SU-DHL-6 (cell line): ENCODE results near the gene ACTL6B.

Experiments used
- H2AFZ ChIP-seq: fragments of 200-600 bp; sonication (generic); 2 replicates; pipeline ENCODE4 v1.6.1; 2014; ENCODE audit warnings: low read depth, mild to moderate bottlenecking, moderate library complexity, mixed read lengths, antibody characterized with exemption, low read length; ENCODE audit not compliant: severe bottlenecking
- H3F3A ChIP-seq: fragments of 200-600 bp; shearing (Covaris generic); 2 replicates; pipeline ENCODE4 v1.6.0; 2016; ENCODE audit warnings: antibody characterized with exemption, mild to moderate bottlenecking; ENCODE audit not compliant: insufficient read depth
- H3K27ac ChIP-seq: fragments of 200-600 bp; sonication (generic); 2 replicates; pipeline ENCODE4 v1.5.1; 2016; ENCODE audit warnings: low read depth, mild to moderate bottlenecking, low read length, moderate library complexity, mixed read lengths
- H3K27me3 ChIP-seq: fragments of 200-600 bp; sonication (generic), shearing (Covaris generic); 2 replicates; pipeline ENCODE4 v1.6.0; 2014; ENCODE audit warnings: mild to moderate bottlenecking, low read length
- H3K36me3 ChIP-seq: fragments of 200-600 bp; sonication (generic); 2 replicates; pipeline ENCODE4 v1.6.1; 2014; ENCODE audit warnings: mild to moderate bottlenecking, low read length, mixed read lengths
- H3K4me2 ChIP-seq: fragments of 300-600, 200-600 bp; shearing (Covaris generic), sonication (generic); 2 replicates; pipeline ENCODE4 v1.6.0; 2014; ENCODE audit warnings: low read length, low read depth, mild to moderate bottlenecking; ENCODE audit not compliant: poor library complexity, severe bottlenecking
- H3K4me3 ChIP-seq: fragments of 200-600 bp; sonication (generic); 2 replicates; pipeline ENCODE4 v1.5.1; 2014; ENCODE audit warnings: antibody characterized with exemption, low read length, mild to moderate bottlenecking, mixed read lengths; ENCODE audit not compliant: insufficient read depth, poor library complexity, severe bottlenecking
- H3K79me2 ChIP-seq: fragments of 200-600 bp; sonication (generic); 2 replicates; pipeline ENCODE4 v1.6.1; 2014; ENCODE audit warnings: mild to moderate bottlenecking, low read length, moderate library complexity; ENCODE audit not compliant: insufficient read depth
- H3K9ac ChIP-seq: fragments of 200-600 bp; sonication (generic); 2 replicates; pipeline ENCODE4 v1.7.0; 2014; ENCODE audit warnings: mild to moderate bottlenecking, low read length
- H3K9me2 ChIP-seq: fragments of 200-600 bp; sonication (generic); replicated peaks from 2 replicates; pipeline ENCODE4 v1.6.1; 2014; ENCODE audit warnings: low read length; ENCODE audit not compliant: insufficient read depth
- H3K9me3 ChIP-seq: fragments of 200-600 bp; sonication (generic); 2 replicates; pipeline ENCODE4 v1.6.1; 2014; ENCODE audit warnings: low read length, mixed read lengths; ENCODE audit not compliant: insufficient read depth
- H4K20me1 ChIP-seq: fragments of 200-600 bp; sonication (generic); 2 replicates; pipeline ENCODE4 v1.6.1; 2014; ENCODE audit warnings: low read depth, mild to moderate bottlenecking, antibody characterized with exemption, low read length, moderate library complexity, mixed read lengths
- EZH2phosphoT487 ChIP-seq: fragments of 200-600 bp; sonication (generic), shearing (Covaris generic); conservative IDR thresholded peaks from 2 replicates; pipeline ENCODE4 v1.6.1; 2018; ENCODE audit warnings: mild to moderate bottlenecking, antibody characterized with exemption, low read length, moderate library complexity, mixed read lengths
- TF ChIP-seq, protein P1 (sequence below): fragments of 200-600 bp; sonication (generic); IDR thresholded peaks from one replicate; pipeline ENCODE4 v1.5.1; 2017; ENCODE audit warnings: antibody characterized with exemption, mild to moderate bottlenecking, low read length, moderate library complexity; ENCODE audit not compliant: insufficient read depth, poor library complexity, severe bottlenecking

Gene ACTL6B

GRCh38 chr7:100641463-100641859 is 14.8 kb downstream of the ACTL6B start, which contains the start of gene TFR2:
Gene TFR2 (minus strand): TSS chr7:100641552. CDS start chr7:100641509, 43 bp downstream.
- no peak within 1 kb of the TSS for H3K9ac ChIP-seq
- H3K27ac ChIP-seq: no peak within 1 kb of the TSS
- no peaks in the 10 kb centered on the region for H3K9me3 ChIP-seq
- H3F3A ChIP-seq: no peaks in the 10 kb centered on the region
- no peak within 1 kb of the TSS for H3K4me3 ChIP-seq
- H2AFZ ChIP-seq: no peak within 1 kb of the TSS
- no peaks in the 10 kb centered on the region for H3K27me3 ChIP-seq
- no peak for TF ChIP-seq EZH2phosphoT487
- TF ChIP-seq, protein P1, sequence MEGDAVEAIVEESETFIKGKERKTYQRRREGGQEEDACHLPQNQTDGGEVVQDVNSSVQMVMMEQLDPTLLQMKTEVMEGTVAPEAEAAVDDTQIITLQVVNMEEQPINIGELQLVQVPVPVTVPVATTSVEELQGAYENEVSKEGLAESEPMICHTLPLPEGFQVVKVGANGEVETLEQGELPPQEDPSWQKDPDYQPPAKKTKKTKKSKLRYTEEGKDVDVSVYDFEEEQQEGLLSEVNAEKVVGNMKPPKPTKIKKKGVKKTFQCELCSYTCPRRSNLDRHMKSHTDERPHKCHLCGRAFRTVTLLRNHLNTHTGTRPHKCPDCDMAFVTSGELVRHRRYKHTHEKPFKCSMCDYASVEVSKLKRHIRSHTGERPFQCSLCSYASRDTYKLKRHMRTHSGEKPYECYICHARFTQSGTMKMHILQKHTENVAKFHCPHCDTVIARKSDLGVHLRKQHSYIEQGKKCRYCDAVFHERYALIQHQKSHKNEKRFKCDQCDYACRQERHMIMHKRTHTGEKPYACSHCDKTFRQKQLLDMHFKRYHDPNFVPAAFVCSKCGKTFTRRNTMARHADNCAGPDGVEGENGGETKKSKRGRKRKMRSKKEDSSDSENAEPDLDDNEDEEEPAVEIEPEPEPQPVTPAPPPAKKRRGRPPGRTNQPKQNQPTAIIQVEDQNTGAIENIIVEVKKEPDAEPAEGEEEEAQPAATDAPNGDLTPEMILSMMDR: no peak
- no peaks in the 10 kb centered on the region for H3K79me2 ChIP-seq
- H3K9me2 ChIP-seq: no peaks in the 10 kb centered on the region
- H4K20me1 ChIP-seq: no peaks in the 10 kb centered on the region
- peak within 1 kb of the TSS; percentile 28 for H3K4me2 ChIP-seq
- no peaks in the 10 kb centered on the region for H3K36me3 ChIP-seq

DNA sequence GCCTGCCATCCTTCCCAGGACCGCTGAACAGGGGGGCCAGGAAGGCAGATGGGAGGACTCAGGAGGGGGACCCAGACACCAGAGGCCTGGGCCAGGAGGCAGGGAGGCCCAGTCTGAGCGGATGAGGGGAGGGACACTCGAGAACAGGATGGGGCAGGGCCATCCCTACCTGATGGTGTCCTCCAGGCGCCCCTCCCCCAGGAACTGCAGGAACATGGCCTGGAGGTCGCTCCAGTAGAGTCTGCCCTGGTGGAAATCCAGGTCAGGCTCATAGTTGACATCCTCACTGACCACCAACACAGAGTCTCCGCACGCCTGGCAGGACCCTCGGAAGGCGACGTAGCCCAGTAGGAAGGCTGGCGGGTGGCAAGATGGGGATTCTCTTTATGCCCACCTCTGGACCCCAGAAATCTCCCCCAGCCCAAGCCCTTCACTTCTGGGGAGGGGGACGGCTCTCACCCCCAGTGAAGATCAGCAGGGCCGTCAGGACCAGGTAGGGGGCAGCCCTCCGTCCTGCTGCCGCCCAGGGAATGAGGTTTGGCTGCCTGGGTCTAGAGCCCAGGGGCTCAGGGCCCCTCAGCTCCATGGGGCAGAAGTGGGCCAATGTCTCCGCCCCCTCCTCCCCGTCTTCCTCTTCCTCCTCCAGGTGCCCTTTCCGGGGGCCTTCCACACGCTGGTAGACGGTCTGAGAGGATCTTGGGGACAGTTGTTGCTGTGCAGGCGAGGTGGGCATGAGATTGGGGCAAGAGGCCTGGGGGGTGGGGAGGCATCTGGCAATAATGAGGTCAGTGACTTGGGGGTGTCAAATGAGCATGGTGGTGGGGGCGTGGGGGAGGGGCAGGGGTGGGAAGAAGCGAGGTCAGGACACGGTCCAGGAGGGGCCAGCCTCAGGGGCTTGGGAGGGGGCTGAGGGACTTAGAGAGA is 15.5 kb downstream of the ACTL6B start:
- no peaks in the 10 kb centered on the region for H3F3A ChIP-seq
- H3K9me3 ChIP-seq: no peaks in the 10 kb centered on the region
- no peak overlapping the region for H3K27ac ChIP-seq
- H3K36me3 ChIP-seq: 0 out of 2 replicates have a peak, but pooled peaks cover 1% of the 10 kb centered on the region
- no peak overlapping the region for H3K9ac ChIP-seq
- H3K4me3 ChIP-seq: no peak overlapping the region
- H3K79me2 ChIP-seq: no peaks in the 10 kb centered on the region
- H2AFZ ChIP-seq: no peak overlapping the region
- TF ChIP-seq, protein P1: no peak
- TF ChIP-seq EZH2phosphoT487: no peak
- H3K9me2 ChIP-seq: no peaks in the 10 kb centered on the region
- no peaks in the 10 kb centered on the region for H3K27me3 ChIP-seq
- H4K20me1 ChIP-seq: no peaks in the 10 kb centered on the region
- H3K4me2 ChIP-seq: no peak overlapping the region

GRCh38 chr7:100639995-100640516 is 16.2 kb downstream of the ACTL6B start:
- Histone ChIP-seq H3K27ac (no peak overlapping the region), H3K4me3 (no peak overlapping the region), H3K9ac (no peak overlapping the region), H3F3A (no peaks in the 10 kb centered on the region), H3K36me3 (0 out of 2 replicates have a peak, but pooled peaks cover 2% of the 10 kb centered on the region), H3K79me2 (no peaks in the 10 kb centered on the region), H3K9me3 (no peaks in the 10 kb centered on the region), H3K27me3 (no peaks in the 10 kb centered on the region), H3K4me2 (no peak overlapping the region), H3K9me2 (no peaks in the 10 kb centered on the region), H4K20me1 (no peaks in the 10 kb centered on the region), H2AFZ (no peak overlapping the region)
- no peak for TF ChIP-seq EZH2phosphoT487
- TF ChIP-seq, protein P1: no peak
